ENCODE results near the gene FRAT1.
"Not testable (repeated sequence)": the region's sequence is repeated elsewhere in the genome, so short reads cannot be mapped to it uniquely, and the experiment has no call there.

Gene FRAT1, protein sequence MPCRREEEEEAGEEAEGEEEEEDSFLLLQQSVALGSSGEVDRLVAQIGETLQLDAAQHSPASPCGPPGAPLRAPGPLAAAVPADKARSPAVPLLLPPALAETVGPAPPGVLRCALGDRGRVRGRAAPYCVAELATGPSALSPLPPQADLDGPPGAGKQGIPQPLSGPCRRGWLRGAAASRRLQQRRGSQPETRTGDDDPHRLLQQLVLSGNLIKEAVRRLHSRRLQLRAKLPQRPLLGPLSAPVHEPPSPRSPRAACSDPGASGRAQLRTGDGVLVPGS

DNA sequence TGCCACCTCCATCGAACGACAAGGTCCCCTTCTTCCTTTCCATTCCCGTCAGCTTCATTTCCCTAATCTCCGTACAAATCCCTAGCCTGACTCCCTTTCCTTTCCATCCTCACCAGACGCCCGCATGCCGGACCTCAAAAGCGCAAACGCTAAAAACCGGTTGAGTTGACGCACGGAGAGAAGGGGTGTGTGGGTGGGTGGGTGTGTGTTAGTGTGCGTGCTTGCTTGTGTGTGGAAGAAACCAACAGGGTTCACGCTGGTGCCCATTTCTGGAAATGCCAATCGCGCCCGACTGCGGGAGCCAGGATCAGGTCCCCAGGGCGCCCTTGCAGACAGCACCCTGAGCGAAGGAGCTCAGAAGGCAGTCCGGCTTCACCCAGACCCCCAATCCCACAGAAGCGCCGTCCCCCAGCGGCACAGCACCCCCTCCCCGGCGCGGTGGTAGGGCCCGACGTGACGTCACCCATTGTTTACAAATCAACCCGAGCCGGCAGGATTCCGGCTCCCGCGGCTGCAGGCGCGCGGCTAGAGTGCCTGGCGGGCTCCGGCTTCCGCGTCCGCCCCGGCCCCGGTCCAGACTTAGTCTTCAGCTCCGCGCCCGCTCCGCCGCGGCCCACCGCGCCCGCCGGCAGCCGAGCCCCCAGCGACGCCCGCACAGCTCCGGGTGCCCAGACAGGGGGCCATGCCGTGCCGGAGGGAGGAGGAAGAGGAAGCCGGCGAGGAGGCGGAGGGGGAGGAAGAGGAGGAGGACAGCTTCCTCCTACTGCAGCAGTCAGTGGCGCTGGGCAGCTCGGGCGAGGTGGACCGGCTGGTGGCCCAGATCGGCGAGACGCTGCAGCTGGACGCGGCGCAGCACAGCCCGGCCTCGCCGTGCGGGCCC is at the start of gene FRAT1:
Gene FRAT1, plus strand, starts transcription at position 500 of the 880 bp plus-strand sequence. Its CDS starts 183 bp downstream, at position 683.
- peak; percentile 93 for DNase-seq (ENCODE audit: low read depth, low spot score)

DNA sequence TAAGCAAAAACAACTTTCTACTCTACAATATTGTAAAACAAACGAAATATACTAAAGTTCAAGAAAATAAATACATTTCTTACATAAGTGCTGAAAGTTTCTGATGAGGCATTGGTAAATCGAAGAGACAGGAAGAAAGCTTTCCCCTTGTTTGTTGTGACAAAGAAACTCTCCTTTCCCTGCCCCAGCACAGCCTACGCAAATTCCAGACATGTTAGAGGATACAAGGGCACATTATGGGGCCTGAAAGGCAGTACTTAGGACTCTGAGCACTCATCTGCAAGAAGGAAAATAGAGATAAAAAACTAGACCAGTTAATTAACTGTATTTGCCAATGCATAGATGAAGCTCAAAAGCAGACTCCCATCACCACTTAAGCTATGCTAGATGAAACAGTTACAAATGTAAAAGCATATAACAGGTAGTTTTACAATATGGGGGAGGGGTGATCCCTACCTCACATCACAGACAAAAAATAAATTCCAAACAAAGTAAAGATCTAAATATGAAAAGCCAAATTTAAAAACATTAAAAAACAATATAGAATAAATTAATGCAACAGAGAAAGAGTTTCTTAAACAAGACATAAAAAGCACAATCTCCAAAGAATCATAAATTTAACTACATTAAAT is 48.4 kb upstream of the FRAT1 start:
- DNase-seq (ENCODE audit: low read depth, low spot score): peak; percentile 12

DNA sequence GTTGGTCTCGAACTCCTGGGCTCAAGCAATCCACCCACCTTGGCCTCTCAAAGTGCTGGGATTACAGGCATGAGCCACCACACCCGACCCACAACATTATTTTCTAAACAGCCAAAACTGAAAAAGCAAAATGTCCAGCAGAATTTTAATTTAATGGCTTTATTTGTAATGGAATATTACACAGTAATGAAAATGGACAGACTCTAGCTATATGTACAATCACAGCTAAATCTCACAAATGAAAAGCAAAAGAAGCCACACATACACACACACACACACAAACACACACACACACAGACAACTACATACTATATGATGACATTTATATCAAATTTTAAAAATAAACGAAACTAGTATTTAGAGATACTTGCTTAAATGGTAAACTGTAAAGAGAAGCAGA is 45.4 kb upstream of the FRAT1 start:
- no peak for DNase-seq (ENCODE audit: low read depth, low spot score)

DNA sequence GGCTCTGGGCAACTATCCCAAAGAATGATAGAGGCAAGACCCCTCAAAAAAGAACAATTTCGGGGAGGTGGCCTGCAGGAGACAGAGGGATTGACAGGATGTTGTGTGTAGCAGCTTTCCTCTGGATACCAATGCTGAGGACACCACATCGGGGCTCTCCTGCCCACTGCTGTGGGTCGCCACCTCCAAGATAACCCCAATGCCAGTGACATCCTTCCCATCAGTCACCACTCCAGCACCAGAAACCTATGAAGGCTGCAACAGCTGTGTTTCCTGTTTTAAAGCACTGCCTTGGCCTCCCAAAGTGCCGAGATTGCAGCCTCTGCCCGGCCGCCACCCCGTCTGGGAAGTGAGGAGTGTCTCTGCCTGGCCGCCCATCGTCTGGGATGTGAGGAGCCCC is 44.2 kb upstream of the FRAT1 start:
- DNase-seq (ENCODE audit: low read depth, low spot score): no peak

DNA sequence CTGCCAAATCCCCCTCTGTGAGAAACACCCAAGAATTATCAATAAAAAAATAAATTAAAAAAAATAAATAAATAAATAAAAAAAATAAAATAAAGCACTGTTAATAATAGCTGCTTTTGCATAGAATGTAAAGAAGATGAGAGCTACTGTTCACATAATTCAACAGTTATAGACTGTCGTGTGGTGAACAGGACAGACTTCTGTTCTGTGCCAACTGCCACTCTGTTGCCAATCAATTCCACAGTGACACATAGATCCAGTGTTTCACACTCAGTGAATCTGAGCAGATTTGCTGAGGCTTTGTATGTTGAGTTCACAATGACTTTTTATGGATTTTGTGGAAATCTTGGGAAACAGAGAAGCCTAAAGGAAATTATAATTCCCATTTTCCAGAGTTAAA is 41.5 kb upstream of the FRAT1 start:
- no peak for DNase-seq (ENCODE audit: low read depth, low spot score)

DNA sequence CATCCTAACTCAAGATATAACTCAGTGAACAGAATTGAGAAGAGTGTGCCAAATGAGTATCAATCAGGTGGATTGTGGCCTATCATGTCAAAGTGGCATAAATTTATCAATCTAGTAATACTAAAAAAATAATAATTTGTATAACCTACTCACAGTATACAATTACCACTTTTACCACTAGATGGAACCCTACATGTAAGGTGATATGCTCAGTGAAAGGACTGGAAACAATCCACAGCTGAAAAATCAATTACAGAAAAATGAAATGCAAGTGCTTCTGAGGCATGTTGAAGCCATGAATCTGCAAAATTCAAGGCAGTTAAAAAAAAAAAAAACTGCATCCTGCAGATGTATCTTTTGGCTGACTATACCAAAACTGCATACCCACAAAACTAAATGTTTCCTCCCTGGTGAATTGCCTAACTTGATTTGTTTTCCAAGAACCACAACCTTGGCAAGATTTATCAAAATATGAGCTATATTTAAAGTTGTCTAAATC is 40.5 kb upstream of the FRAT1 start:
- DNase-seq (ENCODE audit: low read depth, low spot score): peak; percentile 61

DNA sequence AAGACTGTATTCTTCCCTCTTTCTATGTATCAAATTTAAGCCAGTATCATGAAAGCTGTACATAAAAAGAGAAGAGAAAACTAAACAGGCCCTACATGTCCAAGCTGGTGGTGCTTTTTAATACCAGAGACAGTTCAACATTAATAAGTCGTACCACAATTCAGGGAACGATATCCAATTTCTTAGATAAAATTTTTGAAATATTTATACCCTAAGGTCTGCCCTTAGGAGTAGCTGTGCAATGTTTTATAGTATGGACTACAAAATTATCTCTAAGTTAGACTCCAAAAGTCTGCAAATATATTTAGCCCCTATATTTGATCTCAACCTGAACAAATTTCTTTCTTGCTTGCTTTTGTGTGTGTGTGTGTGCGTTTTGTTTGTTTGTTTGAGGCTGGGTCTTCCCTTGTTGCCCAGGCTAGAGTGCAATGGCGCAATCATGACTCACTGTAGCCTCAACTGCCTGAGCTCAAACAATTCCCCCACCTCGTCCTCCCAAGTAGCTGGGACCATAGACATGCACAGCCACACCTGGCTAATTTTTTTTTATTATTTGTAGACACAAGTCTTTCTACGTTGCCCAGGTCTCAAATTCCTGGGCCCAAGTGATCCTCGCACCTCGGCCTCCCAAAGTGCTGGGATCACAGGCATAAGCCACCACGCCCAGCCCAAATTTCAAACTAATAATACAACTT is 39.8 kb upstream of the FRAT1 start:
- peak; percentile 26 for DNase-seq (ENCODE audit: low read depth, low spot score)

DNA sequence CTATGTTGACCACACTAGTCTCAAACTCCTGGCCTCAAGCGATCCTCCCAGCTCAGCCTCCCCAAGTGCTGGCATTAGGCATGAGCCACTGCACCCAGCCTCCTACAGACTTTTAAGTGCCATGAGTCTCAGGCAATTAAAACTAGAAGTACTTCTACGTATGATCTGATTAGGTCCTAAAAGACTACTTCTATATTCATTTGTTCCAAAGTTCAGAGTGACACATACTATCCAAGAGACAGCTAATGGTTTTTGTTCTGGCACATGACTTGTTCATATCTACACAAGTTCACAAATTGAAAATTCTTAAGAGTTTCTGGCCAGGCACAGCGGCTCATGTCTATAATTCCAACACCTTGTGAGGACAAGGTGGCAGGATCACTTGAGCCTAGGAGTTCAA is 38.3 kb upstream of the FRAT1 start:
- no peak for DNase-seq (ENCODE audit: low read depth, low spot score)

DNA sequence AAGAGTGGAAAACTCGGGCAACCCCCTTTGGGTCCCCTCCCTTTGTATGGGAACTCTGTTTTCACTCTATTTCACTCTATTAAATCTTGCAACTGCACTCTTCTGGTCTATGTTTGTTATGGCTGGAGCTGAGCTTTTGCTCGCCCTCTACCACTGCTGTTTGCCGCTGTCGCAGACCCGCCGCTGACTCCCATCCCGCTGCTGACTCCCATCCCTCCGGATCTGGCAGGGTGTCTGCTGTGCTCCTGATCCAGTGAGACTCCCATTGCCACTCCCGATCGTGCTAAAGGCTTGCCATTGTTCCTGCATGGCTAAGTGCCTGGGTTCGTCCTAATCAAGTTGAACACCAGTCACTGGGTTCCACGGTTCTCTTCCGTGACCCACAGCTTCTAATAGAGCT is 29.0 kb upstream of the FRAT1 start:
- not testable (repeated sequence) for DNase-seq (ENCODE audit: low read depth, low spot score)

DNA sequence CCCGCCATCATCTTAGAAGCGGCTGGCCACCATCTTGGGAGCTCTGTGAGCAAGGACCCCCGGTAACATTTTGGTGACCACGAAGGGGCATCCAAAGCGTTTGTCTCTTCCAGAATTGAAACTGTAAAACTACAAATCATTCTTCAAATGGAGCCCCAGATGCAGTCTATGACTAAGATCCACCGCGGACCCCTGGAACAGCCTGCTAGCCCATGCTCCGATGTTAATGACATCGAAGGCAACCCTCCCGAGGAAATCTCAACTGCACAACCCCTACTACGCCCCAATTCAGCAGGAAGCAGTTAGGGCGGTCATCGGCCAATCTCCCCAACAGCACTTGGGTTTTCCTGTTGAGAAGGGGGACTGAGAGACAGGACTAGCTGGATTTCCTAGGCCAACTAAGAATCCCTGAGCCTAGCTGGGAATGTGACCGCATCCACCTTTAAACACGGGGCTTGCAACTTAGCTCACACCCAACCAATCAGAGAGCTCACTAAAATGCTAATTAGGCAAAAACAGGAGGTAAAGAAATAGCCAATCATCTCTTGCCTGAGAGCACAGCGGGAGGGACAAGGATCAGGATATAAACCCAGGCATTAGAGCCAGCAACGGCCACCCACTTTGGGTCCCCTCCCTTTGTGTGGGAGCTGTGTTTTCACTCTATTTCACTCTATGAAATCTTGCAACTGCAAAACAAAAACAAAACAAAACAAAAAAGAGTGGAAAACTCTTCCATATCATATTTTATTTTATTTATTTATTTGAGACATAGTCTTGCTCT is 28.3 kb upstream of the FRAT1 start:
- DNase-seq (ENCODE audit: low read depth, low spot score): not testable (repeated sequence)

DNA sequence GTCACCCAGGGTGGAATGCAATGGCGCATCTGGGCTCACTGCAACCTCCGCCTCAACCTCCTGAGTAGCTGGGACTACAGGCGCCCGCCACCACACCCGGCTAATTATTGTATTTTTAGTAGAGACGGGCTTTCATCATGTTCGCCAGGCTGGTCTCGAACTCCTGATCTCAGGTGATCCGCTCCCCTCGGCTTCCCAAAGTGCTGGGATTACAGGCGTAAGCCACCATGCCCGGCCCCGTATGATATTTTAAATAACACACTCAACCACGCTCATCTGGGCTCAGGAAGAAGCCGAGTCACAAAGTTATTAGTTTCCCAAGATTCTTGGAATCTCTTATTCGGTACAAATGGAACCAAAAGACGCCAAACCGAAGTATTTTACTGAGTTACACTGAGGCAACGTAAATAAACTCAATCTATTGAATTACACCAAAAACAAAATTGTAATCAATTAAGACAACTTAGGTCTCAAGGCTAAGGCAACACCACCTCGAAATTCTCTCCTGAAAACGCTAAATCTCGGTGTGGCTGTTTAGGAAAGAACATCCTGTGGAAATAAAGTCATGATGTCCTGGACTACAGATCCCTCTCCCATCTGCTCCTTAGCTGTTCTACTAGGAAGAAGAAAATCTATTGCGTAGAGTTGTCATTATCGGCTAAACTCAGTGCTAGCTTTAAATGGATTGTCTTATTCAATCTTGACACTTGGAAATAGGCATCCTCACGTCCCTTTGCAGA is 27.5 kb upstream of the FRAT1 start:
- DNase-seq (ENCODE audit: low read depth, low spot score): no peak

DNA sequence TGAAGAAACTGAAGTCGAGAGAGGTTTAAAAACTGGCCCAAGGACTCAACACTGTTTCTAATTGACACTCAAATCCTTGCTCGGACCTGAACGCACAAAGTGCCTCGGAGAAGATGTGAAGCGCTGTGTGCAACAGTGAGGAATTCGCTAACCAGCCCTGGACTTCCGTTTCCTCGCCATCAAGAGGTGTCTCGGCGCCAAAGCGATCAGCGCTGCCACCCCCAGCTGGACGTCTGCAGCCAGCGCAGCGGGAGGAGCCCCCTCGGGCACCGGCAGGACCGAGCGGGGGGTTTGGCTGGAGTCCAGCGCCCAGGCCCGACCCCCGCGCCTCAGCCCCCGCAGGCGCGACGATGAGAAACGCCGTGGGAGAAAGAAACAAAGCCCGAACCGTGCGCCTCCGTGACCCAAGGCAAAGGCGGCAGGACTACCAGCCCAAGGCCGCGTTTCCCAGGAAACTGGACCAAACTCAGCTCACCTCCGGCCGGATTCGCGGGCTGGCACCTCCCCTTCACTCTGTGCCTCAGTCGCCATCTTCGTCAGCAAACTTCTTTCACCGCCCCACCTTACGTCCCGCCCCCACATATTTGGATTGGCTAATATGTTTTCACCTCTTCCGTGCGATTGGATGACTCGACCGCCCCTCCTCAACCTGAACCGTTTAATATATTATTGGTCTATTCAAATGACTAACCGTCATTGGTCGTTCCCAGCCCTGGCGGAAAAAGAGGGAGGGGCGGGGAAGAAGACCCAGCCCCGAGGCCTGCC is 26.8 kb upstream of the FRAT1 start, which contains the start of gene ARHGAP19:
Gene ARHGAP19, minus strand, starts transcription at position 541 of the 765 bp plus-strand sequence. Its CDS starts 10 bp downstream, at position 531.
- peak; percentile 99 for DNase-seq (ENCODE audit: low read depth, low spot score)

DNA sequence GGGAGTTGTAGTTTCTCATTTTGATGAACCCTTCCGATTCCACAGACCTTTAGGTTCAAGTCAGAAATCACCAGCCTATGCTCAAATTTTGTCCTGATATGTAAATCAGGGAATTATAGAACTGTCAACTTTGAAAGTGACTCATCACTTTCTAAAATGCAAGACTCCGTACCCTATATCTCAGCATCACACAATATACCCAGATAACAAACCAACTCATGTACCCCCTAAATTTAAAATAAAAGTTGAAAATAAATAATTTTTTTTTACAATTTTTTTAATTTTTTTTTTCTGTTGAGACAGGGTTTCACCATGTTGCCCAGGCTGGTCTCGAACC is 26.2 kb upstream of the FRAT1 start:
- DNase-seq (ENCODE audit: low read depth, low spot score): no peak

DNA sequence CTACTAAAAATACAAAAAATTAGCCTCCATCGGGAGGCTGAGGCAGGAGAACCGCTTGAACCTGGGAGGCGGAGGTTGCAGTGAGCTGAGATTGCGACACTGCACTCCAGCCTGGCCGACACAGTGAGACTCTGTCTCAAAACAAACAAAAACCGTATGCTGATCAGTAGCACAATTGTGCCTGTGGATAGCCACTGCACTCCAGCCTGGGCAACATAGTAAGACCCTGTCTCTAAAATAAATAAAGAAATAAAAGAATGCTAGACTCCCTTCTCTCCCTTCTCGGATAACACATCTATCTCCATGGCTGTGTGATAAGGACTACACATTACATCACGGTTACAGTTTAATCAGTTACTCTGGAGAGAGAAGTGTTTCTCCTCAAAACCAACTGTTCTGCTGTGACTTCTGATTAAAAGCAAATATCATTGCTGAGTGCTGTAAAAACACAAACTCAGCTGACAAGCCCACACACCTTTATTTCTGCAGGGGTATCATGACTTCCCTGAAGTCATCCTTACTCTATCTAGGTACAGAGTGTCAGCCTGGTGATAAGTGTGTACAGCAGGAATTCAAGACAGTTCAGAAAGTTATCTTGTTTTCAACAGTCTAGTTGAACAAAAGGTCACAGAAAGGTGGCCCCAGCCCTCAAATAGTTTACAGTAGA is 21.4 kb upstream of the FRAT1 start:
- peak; percentile 11 for DNase-seq (ENCODE audit: low read depth, low spot score)

DNA sequence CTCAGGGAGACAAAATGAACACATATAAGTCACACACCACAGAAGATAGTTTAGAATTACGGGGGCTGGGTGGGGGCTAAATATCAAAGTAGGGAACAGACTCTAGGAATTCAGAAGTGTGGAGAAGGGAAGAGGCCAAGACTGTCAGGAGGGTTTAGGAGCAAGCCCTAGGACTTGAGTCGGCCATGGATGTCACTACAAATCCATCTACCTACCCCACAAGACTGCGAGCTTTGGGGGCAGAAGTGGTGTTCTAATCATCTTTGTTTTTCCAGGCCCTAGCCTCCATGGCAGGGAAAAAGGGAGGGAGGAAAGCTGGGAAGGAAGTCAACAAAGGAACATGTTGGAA is 20.9 kb upstream of the FRAT1 start:
- no peak for DNase-seq (ENCODE audit: low read depth, low spot score)

DNA sequence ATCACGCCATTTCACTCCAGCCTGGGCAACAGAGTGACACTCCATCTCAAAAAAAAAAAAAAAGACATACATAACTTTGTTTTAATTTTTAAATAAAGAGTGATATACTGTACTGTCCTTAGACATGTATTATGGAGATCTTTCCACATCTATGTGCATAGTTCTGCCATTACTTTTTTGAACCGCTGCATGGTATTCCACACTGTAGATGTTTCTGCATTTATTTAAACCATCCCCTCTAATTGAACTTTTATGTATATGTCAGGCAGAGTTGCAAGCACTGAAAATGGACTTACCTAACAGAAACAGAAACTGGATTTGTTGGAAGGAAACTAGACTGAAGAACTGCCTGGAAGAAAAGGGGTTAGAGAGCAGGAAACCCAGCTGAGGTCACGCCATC is 18.1 kb upstream of the FRAT1 start:
- no peak for DNase-seq (ENCODE audit: low read depth, low spot score)

DNA sequence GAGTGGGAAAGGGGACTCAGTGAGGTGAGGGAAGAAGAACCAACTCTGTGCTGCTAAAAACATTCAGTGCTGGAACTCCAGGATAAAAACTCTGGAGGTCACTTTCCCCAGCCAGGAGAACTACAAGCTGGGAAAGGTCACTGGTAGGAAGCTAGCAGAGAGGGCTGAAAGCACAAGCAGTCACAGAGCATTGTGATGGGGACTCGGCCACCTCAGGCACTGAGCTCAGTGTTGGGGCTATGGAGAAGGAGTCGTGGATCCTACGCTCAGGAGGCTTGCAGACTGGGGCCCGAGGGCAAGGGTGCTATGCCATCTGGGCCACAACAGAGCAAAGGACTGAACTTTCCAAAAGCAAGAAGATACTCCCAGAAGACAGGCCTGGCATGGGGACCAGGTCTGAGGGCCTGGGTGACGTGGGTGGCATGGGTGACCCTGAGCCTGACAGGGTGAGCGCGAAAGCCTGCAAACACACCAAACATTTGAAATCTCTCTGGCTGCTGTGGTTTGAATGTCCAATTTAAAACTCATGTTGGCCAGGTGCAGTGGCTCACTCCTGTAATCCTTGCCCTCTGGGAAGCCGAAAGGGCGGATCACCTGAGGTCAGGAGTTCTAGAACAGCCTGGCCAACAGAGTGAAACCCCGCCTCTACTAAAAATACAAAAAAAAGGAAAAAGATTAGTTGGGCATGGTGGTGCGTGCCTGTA is 16.8 kb upstream of the FRAT1 start:
- DNase-seq (ENCODE audit: low read depth, low spot score): no peak

DNA sequence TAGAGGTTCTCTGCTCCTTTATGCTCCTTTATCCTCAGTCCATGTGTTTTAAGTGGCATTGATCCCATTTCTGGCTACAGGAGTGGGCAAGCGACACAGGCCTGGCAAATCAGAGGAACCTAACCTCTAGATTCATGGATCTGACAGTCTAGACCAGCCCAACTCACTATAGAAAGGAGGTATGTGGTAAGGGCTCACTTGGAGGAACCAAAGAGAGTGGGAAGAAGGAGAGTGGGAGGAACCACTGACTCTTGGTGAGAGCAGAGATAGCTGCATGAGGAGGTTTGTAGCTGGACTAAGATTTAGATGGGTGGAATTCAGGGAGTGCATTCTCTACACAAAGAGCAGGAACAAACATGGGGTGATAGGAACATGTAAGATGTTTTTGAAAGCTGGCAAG is 11.6 kb upstream of the FRAT1 start:
- no peak for DNase-seq (ENCODE audit: low read depth, low spot score)

Data from astrocyte of the hippocampus (primary cell).